A549 (cell line): ENCODE data around the gene TSPEAR. TPM values are rescaled to one million over a fixed set of nuclear protein-coding genes. Genes with fewer than 3 reads are reported as not detected.
"Not testable (repeated sequence)": the region's sequence is repeated elsewhere in the genome, so short reads cannot be mapped to it uniquely, and the experiment has no call there.

Experiments used
- ATAC-seq, 2 experiments: fragments of 200-7000 bp in 1 of 2; fragments of >200 bp in 1 of 2; cut with Nextera tagmentation in 1 of 2; cut with Tn5 transposase in 1 of 2; 3 replicates each; pipeline versions ENCODE4 v1.8.0 to v1.9.1; 2018 to 2020; ENCODE audit warnings: mild to moderate bottlenecking in 1 of 2, moderate library complexity in 1 of 2
- CTCF ChIA-PET: fragments of 300-600 bp; sonication (Branson Sonifier 250); formaldehyde crosslinking; extraction: SDS; loops from one replicate; lab custom pipeline; 2021; ENCODE audit warnings: antibody characterized with exemption, inconsistent platforms; lab: Yijun Ruan, JAX
- POLR2A ChIA-PET: fragments of 350-600 bp; formaldehyde crosslinking; extraction: SDS; loops from one replicate; lab custom pipeline; 2021; ENCODE audit warnings: antibody characterized with exemption, inconsistent platforms; lab: Yijun Ruan, JAX
- DNase-seq, 2 experiments: peaks; one replicate each; pipeline versions ENCODE4 v3.0.0 to v3.0.0-alpha.2; 2011 to 2016; ENCODE audit warnings: low read depth in 1 of 2, low spot score in 1 of 2
- FAIRE-seq: peaks from 2 replicates; lab custom pipeline; 2011; peaks lifted over from hg19 to GRCh38; lab: Jason Lieb, UNC
- H3K27ac ChIP-seq, 2 experiments: fragments of >200 bp; sonication (Bioruptor Twin); formaldehyde crosslinking; 3 replicates each; pipeline ENCODE4 v1.5.1; 2016 to 2017
- H3K4me1 ChIP-seq: fragments of >200 bp; sonication (Bioruptor Twin); formaldehyde crosslinking; 3 replicates; pipeline ENCODE4 v1.6.1; 2016
- H3K4me2 ChIP-seq: fragments of >200 bp; sonication (Bioruptor Twin); formaldehyde crosslinking; 3 replicates; pipeline ENCODE4 v1.6.1; 2016
- H3K4me3 ChIP-seq: fragments of >200 bp; sonication (Bioruptor Twin); formaldehyde crosslinking; 3 replicates; pipeline ENCODE4 v1.5.1; 2016
- H3K9me3 ChIP-seq: fragments of >200 bp; sonication (Bioruptor Twin); formaldehyde crosslinking; 3 replicates; pipeline ENCODE4 v1.6.1; 2016
- BHLHE40 ChIP-seq: IDR thresholded peaks from 2 replicates; pipeline ENCODE4 v1.6.1; 2012; ENCODE audit warnings: low read depth, low read length, inconsistent platforms
- CBX8 ChIP-seq: fragments of 200-600 bp; sonication (generic); IDR thresholded peaks from 2 replicates; pipeline ENCODE4 v1.6.1; 2016
- CHD4 ChIP-seq: fragments of 200-600 bp; sonication (generic); IDR thresholded peaks from 2 replicates; pipeline ENCODE4 v1.6.1; 2016; ENCODE audit warnings: antibody characterized with exemption, mild to moderate bottlenecking, borderline replicate concordance
- GATA3 ChIP-seq: IDR thresholded peaks from 2 replicates; pipeline ENCODE4 v1.6.1; 2012; ENCODE audit warnings: borderline replicate concordance
- HOXA7 ChIP-seq: fragments of 250-450 bp; sonication (Bioruptor Pico); IDR thresholded peaks from 2 replicates; pipeline ENCODE4 v1.5.0; 2020; ENCODE audit warnings: mild to moderate bottlenecking, moderate library complexity
- MAFK ChIP-seq: fragments of 450-650 bp; IDR thresholded peaks from 2 replicates; pipeline ENCODE4 v1.6.1; 2014; ENCODE audit not compliant: partially characterized antibody
- MYC ChIP-seq: IDR thresholded peaks from 2 replicates; pipeline ENCODE4 v1.6.1; 2012; ENCODE audit warnings: mild to moderate bottlenecking, inconsistent platforms, low read length, improper control_type of control experiment, borderline replicate concordance
- RAD21 ChIP-seq, 2 experiments: fragments of >200 bp in 1 of 2; sonication (Bioruptor Twin) in 1 of 2; formaldehyde crosslinking in 1 of 2; IDR thresholded peaks in 1 of 2; conservative IDR thresholded peaks in 1 of 2; 2 replicates in 1 of 2; 3 replicates in 1 of 2; pipeline ENCODE4 v1.6.1; 2012 to 2018; ENCODE audit warnings: inconsistent platforms in 1 of 2
- RCOR1 ChIP-seq: fragments of 150-350 bp; IDR thresholded peaks from 2 replicates; pipeline ENCODE4 v1.6.1; 2014; ENCODE audit warnings: antibody characterized with exemption, low read length, low read depth
- RNF2 ChIP-seq: fragments of 200-600 bp; sonication (generic); IDR thresholded peaks from 2 replicates; pipeline ENCODE4 v1.6.1; 2016; ENCODE audit warnings: low read depth, mild to moderate bottlenecking, antibody characterized with exemption, moderate library complexity, borderline replicate concordance
- TP53 ChIP-seq: fragments of 250-450 bp; sonication (Bioruptor Pico); IDR thresholded peaks from 2 replicates; pipeline ENCODE4 v1.5.0; 2021; ENCODE audit warnings: mild to moderate bottlenecking, moderate library complexity
- ZFP36 ChIP-seq: fragments of 450-650 bp; IDR thresholded peaks from 2 replicates; pipeline ENCODE4 v1.6.1; 2014; ENCODE audit warnings: borderline replicate concordance; ENCODE audit not compliant: partially characterized antibody
- ZNF302 ChIP-seq: fragments of 250-450 bp; sonication (Bioruptor Pico); IDR thresholded peaks from 2 replicates; pipeline ENCODE4 v1.9.0; 2021; ENCODE audit warnings: inconsistent platforms, mild to moderate bottlenecking, moderate library complexity
- ZSCAN20 ChIP-seq: fragments of 250-450 bp; sonication (Bioruptor Pico); IDR thresholded peaks from 2 replicates; pipeline ENCODE4 v1.8.0; 2022; ENCODE audit warnings: mild to moderate bottlenecking, moderate library complexity
- WGBS: methylation state at CpG from one replicate; pipeline ENCODE4 v1.1.6; 2017; ENCODE audit errors: missing lambda C conversion rate; 5-methylcytosine and 5-hydroxymethylcytosine counted together
- polyA plus RNA-seq, 4 experiments: library from polyadenylated mRNA; depleted of rRNA in 3 of 4; stranded (reverse); fragments of >200 nt; fragmentation: RNase III in 1 of 4; extraction: RNeasy Plus Mini Kit Qiagen cat#74134 plus additional on column Dnase treatment in 1 of 4; gene quantifications; 2 replicates in 3 of 4; 3 replicates in 1 of 4; pipeline ENCODE4 v1.2.3, GENCODE V29; 2011 to 2017
- TF ChIP-seq, protein P1 (sequence below): fragments of >200 bp; sonication (Bioruptor Twin); formaldehyde crosslinking; IDR thresholded peaks from 2 replicates; pipeline ENCODE4 v1.6.1; 2016
- TF ChIP-seq, protein P2 (sequence below): fragments of 150-350 bp; IDR thresholded peaks from 2 replicates; pipeline ENCODE4 v1.6.1; 2014; ENCODE audit warnings: low read depth, mild to moderate bottlenecking, low read length
- TF ChIP-seq, protein P3 (sequence below): IDR thresholded peaks from 2 replicates; pipeline ENCODE4 v1.6.1; 2012
- TF ChIP-seq, protein P4 (sequence below): fragments of >200 bp; sonication (Bioruptor Twin); formaldehyde crosslinking; IDR thresholded peaks from 3 replicates; pipeline ENCODE4 v1.5.1; 2016

The TSPEAR gene
- polyA plus RNA-seq, 2 of the 4 experiments (the other 2 are of a cell fraction) = not detected

DNA sequence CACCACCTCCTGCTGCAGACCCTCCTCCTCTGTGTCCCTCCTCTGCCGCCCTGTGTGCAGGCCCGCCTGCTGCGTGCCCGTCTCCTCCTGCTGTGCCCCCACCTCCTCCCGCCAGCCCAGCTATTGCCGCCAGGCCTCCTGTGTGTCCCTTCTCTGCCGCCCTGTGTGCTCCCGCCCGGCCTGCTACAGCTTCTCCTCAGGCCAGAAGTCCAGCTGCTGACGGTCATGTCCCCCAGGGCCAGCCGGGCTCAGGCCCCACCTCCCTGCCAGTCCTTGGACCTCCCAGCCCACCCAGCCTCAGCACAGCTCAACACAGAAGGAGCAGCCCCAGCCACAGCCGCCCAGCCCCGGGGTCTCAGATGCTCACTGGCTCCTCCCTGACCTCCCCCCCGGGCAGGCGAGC lies 83.5 kb downstream of the TSPEAR start:
- CTCF ChIA-PET = not testable (repeated sequence)
- WGBS = 40% methylated on average over 1 of the region's 15 CpGs

DNA sequence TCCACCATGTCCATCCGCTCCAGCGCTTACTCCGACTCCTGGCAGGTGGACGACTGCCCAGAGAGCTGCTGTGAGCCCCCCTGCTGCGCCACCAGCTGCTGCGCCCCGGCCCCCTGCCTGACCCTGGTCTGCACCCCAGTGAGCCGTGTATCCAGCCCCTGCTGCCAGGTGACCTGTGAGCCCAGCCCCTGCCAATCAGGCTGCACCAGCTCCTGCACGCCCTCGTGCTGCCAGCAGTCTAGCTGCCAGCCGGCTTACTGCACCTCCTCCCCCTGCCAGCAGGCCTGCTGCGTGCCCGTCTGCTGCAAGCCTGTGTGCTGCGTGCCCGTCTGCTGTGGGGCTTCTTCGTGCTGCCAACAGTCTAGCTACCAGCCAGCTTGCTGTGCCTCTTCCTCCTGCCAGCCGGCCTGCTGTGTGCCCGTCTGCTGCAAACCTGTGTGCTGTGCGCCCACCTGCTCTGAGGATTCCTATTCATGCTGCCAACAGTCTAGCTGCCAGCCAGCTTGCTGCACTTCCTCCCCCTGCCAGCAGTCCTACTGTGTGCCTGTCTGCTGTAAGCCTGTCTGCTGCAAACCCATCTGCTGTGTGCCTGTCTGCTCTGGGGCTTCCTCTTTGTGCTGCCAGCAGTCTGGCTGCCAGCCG lies 84.1 kb downstream of the TSPEAR start:
- peaks cover 23% of the 10 kb centered on the region; the same call in 2 of the 3 replicates for H3K9me3 ChIP-seq

More for the DNA sequence above, 83.5 kb downstream of the TSPEAR start:
- H3K4me3 ChIP-seq, DNase-seq, H3K4me1 ChIP-seq, ATAC-seq, H3K27ac ChIP-seq, H3K4me2 ChIP-seq, POLR2A ChIA-PET, FAIRE-seq: not testable (repeated sequence)
- H3K9me3 ChIP-seq = peaks cover 19% of the 10 kb centered on the region; the same call in 2 of the 3 replicates

DNA sequence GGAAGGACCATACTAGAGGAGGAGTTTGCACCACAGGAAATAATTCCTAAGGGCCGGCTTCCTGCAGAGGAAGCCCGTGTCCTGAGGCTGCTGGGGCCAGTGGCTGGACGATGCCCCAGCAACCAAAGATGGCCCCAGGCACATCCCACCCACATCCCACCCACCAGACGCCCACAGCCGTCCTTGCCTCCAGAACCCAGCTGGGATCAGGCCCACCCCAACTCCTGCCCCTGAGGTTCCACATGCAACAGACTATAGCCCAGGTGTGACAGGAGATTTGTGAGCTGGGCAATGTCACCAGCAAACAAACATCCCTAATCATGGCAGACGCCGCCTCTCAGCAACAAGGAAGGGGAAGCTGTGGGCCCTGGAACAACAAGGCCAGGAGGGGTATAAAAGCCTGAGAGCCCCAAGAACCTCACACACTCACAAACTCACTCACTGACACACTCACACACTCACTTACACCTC lies 84.7 kb downstream of the TSPEAR start, which contains the start of gene KRTAP10-9:
Gene KRTAP10-9 (plus strand): TSS at position 421 of the 471 bp plus-strand sequence. CDS start 79 bp downstream, outside the sequence.
- no peak within 1 kb of the TSS for H3K27ac ChIP-seq
- H3K9me3 ChIP-seq = peaks cover 19% of the 10 kb centered on the region; the same call in 2 of the 3 replicates
- ChIA-PET POLR2A (interaction anchor here (0.6 kb wide), 1 partner anchor 23 kb away, joined by 3 read pairs; no protein-coding TSS in a partner anchor), CTCF (no interaction called here)
- no peaks in the 10 kb centered on the region for H3K4me1 ChIP-seq
- DNase-seq (no peak), ATAC-seq (no peak), FAIRE-seq (no peak)
- H3K4me2 ChIP-seq = no peak within 1 kb of the TSS
- TF ChIP-seq RAD21 (conservative IDR thresholded peaks at IDR 0.05 in 1 of 2, IDR thresholded peaks at IDR 0.05 in 1 of 2) = no peak
- no peak for TF ChIP-seq ZFP36
- no peak for TF ChIP-seq GATA3
- no peak for TF ChIP-seq MYC
- TF ChIP-seq TP53 (CRISPR knock-in tag) = no peak
- no peak for TF ChIP-seq CBX8
- no peak for TF ChIP-seq RNF2
- TF ChIP-seq ZSCAN20 (CRISPR knock-in tag) = no peak
- no peak for TF ChIP-seq HOXA7 (CRISPR knock-in tag)
- TF ChIP-seq, protein P1, sequence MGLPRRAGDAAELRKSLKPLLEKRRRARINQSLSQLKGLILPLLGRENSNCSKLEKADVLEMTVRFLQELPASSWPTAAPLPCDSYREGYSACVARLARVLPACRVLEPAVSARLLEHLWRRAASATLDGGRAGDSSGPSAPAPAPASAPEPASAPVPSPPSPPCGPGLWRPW = no peak
- TF ChIP-seq, protein P2, sequence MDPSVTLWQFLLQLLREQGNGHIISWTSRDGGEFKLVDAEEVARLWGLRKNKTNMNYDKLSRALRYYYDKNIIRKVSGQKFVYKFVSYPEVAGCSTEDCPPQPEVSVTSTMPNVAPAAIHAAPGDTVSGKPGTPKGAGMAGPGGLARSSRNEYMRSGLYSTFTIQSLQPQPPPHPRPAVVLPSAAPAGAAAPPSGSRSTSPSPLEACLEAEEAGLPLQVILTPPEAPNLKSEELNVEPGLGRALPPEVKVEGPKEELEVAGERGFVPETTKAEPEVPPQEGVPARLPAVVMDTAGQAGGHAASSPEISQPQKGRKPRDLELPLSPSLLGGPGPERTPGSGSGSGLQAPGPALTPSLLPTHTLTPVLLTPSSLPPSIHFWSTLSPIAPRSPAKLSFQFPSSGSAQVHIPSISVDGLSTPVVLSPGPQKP = no peak
- TF ChIP-seq MAFK = no peak
- TF ChIP-seq ZNF302 (CRISPR knock-in tag) = no peak
- TF ChIP-seq BHLHE40 = no peak
- no peak for TF ChIP-seq RCOR1
- TF ChIP-seq, protein P3, sequence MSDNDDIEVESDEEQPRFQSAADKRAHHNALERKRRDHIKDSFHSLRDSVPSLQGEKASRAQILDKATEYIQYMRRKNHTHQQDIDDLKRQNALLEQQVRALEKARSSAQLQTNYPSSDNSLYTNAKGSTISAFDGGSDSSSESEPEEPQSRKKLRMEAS = no peak
- TF ChIP-seq, protein P4, sequence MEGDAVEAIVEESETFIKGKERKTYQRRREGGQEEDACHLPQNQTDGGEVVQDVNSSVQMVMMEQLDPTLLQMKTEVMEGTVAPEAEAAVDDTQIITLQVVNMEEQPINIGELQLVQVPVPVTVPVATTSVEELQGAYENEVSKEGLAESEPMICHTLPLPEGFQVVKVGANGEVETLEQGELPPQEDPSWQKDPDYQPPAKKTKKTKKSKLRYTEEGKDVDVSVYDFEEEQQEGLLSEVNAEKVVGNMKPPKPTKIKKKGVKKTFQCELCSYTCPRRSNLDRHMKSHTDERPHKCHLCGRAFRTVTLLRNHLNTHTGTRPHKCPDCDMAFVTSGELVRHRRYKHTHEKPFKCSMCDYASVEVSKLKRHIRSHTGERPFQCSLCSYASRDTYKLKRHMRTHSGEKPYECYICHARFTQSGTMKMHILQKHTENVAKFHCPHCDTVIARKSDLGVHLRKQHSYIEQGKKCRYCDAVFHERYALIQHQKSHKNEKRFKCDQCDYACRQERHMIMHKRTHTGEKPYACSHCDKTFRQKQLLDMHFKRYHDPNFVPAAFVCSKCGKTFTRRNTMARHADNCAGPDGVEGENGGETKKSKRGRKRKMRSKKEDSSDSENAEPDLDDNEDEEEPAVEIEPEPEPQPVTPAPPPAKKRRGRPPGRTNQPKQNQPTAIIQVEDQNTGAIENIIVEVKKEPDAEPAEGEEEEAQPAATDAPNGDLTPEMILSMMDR = no peak
- no peak for TF ChIP-seq CHD4
- 38% methylated on average over 5 of the region's 7 CpGs for WGBS
- no peak within 1 kb of the TSS for H3K4me3 ChIP-seq

More for the DNA sequence above, 84.1 kb downstream of the TSPEAR start:
- H3K27ac ChIP-seq, DNase-seq, H3K4me1 ChIP-seq, POLR2A ChIA-PET, H3K4me2 ChIP-seq, ATAC-seq, CTCF ChIA-PET, H3K4me3 ChIP-seq, FAIRE-seq: not testable (repeated sequence)
- WGBS = 89% methylated on average over 4 of the region's 20 CpGs
